ENCODE results near the gene MLXIP.

- TF ChIP-seq CTCF (IDR thresholded peaks at IDR 0.05): no peak
- no peak for TF ChIP-seq POLR2A (IDR thresholded peaks at IDR 0.05)
These were observed 80.2 kb downstream of the MLXIP start for GRCh38 chr12:122158700-122159285.
